K562 (cell line): ENCODE results near the gene PITPNC1.

Source experiments
- CXXC5 ChIP-seq: fragments of 250-450 bp; sonication (Bioruptor Pico); IDR thresholded peaks from 2 replicates; pipeline ENCODE4 v1.8.0; 2022; ENCODE audit warnings: inconsistent platforms, mild to moderate bottlenecking, moderate library complexity
- HDAC2 ChIP-seq: fragments of 450-650 bp; IDR thresholded peaks from 2 replicates; pipeline ENCODE4 v1.6.1; 2016; ENCODE audit warnings: mild to moderate bottlenecking
- NFE2L1 ChIP-seq: fragments of 450-650 bp; IDR thresholded peaks from 2 replicates; pipeline ENCODE4 v1.6.1; 2016; ENCODE audit warnings: missing genetic modification characterization, low read depth, mild to moderate bottlenecking, missing compliant biosample characterization, moderate library complexity, borderline replicate concordance
- POLR2A ChIP-seq: fragments of 450-650 bp; conservative IDR thresholded peaks from 2 replicates; pipeline ENCODE4 v1.6.1; 2016
- POLR2AphosphoS5 ChIP-seq: IDR thresholded peaks from 2 replicates; pipeline ENCODE4 v1.6.1; 2011; ENCODE audit warnings: mild to moderate bottlenecking, low read depth, low read length, moderate library complexity; ENCODE audit not compliant: control insufficient read depth, insufficient read depth
- RCOR1 ChIP-seq, 2 experiments: IDR thresholded peaks; 2 replicates each; pipeline ENCODE4 v1.6.1; 2012; ENCODE audit warnings: low read depth in 2 of 2, low read length in 2 of 2, borderline replicate concordance in 1 of 2, improper control_type of control experiment in 1 of 2
- RFX5 ChIP-seq: IDR thresholded peaks from 2 replicates; pipeline ENCODE4 v1.6.1; 2011; ENCODE audit warnings: low read depth, mild to moderate bottlenecking, improper control_type of control experiment, low read length
- SPI1 ChIP-seq: IDR thresholded peaks from 2 replicates; pipeline ENCODE4 v1.6.1; 2011; ENCODE audit warnings: low read depth, low read length, control low read depth, borderline replicate concordance
- ZNF263 ChIP-seq: sonication (generic); formaldehyde crosslinking; IDR thresholded peaks from 2 replicates; pipeline ENCODE4 v1.8.0; 2022; ENCODE audit warnings: mild to moderate bottlenecking, missing genetic modification reagents, borderline replicate concordance
- TF ChIP-seq, protein P1 (sequence below), 3 experiments: IDR thresholded peaks in 2 of 3; conservative IDR thresholded peaks in 1 of 3; 2 replicates each; pipeline ENCODE4 v1.5.1; 2011 to 2012; ENCODE audit warnings: low read length in 3 of 3, mild to moderate bottlenecking in 3 of 3, control low read depth in 2 of 3, improper control_type of control experiment in 1 of 3, inconsistent platforms in 1 of 3, low read depth in 1 of 3, mixed read lengths in 1 of 3, moderate library complexity in 1 of 3; ENCODE audit not compliant: insufficient read depth in 2 of 3
- TF ChIP-seq, protein P2 (sequence below), 3 experiments: fragments of 200-800 bp in 1 of 3; fragments of 250-450 bp in 1 of 3; fragments of 450-650 bp in 1 of 3; sonication (Bioruptor Pico) in 1 of 3; sonication (Bioruptor generic) in 1 of 3; formaldehyde crosslinking in 1 of 3; IDR thresholded peaks; 2 replicates each; pipeline versions ENCODE4 v1.6.1 to v1.8.0; 2016 to 2022; ENCODE audit warnings: mild to moderate bottlenecking in 2 of 3, missing genetic modification characterization in 2 of 3, missing compliant biosample characterization in 1 of 3, moderate library complexity in 1 of 3
- TF ChIP-seq, protein P3 (sequence below): fragments of 250-450 bp; sonication (Bioruptor Pico); IDR thresholded peaks from 2 replicates; pipeline ENCODE4 v1.5.0; 2020; ENCODE audit warnings: mild to moderate bottlenecking, borderline replicate concordance
- TF ChIP-seq, protein P4 (sequence below): sonication (generic); formaldehyde crosslinking; IDR thresholded peaks from 2 replicates; pipeline ENCODE4 v1.8.0; 2022; ENCODE audit warnings: mild to moderate bottlenecking, low read depth, missing genetic modification reagents
- TF ChIP-seq, protein P5 (sequence below): sonication (generic); formaldehyde crosslinking; IDR thresholded peaks from 2 replicates; pipeline ENCODE4 v1.8.1; 2022; ENCODE audit warnings: missing genetic modification reagents

DNA sequence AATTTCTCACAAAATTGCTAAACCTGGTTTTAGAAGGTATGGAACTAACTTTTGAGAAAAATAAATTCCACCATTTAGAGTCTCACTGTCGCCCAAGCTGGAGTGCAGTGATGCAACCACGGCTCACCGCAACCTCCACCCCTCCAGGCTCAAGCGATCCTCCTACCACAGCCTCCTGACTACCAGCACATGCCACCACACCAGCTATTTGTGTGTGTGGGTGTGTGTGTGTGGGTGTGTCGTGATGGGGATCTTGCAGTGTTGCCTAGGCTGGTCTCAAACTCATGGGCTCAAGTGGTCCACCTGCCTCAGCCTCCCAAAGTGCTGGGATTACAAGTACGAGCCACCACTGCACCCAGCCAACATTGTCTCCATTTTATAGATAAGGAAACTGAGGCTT, 269.4 kb downstream of the PITPNC1 start:
- no peak for TF ChIP-seq POLR2A
- TF ChIP-seq ZNF263 (CRISPR knock-in tag) = no peak
- no peak for TF ChIP-seq SPI1
- TF ChIP-seq, protein P1, sequence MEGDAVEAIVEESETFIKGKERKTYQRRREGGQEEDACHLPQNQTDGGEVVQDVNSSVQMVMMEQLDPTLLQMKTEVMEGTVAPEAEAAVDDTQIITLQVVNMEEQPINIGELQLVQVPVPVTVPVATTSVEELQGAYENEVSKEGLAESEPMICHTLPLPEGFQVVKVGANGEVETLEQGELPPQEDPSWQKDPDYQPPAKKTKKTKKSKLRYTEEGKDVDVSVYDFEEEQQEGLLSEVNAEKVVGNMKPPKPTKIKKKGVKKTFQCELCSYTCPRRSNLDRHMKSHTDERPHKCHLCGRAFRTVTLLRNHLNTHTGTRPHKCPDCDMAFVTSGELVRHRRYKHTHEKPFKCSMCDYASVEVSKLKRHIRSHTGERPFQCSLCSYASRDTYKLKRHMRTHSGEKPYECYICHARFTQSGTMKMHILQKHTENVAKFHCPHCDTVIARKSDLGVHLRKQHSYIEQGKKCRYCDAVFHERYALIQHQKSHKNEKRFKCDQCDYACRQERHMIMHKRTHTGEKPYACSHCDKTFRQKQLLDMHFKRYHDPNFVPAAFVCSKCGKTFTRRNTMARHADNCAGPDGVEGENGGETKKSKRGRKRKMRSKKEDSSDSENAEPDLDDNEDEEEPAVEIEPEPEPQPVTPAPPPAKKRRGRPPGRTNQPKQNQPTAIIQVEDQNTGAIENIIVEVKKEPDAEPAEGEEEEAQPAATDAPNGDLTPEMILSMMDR (IDR thresholded peaks at IDR 0.05 in 2 of 3, conservative IDR thresholded peaks at IDR 0.05 in 1 of 3; ENCODE audit: insufficient read depth in 2 of 3, low read depth in 1 of 3, low read length in 3 of 3) = no peak
- no peak for TF ChIP-seq POLR2AphosphoS5
- TF ChIP-seq, protein P2, sequence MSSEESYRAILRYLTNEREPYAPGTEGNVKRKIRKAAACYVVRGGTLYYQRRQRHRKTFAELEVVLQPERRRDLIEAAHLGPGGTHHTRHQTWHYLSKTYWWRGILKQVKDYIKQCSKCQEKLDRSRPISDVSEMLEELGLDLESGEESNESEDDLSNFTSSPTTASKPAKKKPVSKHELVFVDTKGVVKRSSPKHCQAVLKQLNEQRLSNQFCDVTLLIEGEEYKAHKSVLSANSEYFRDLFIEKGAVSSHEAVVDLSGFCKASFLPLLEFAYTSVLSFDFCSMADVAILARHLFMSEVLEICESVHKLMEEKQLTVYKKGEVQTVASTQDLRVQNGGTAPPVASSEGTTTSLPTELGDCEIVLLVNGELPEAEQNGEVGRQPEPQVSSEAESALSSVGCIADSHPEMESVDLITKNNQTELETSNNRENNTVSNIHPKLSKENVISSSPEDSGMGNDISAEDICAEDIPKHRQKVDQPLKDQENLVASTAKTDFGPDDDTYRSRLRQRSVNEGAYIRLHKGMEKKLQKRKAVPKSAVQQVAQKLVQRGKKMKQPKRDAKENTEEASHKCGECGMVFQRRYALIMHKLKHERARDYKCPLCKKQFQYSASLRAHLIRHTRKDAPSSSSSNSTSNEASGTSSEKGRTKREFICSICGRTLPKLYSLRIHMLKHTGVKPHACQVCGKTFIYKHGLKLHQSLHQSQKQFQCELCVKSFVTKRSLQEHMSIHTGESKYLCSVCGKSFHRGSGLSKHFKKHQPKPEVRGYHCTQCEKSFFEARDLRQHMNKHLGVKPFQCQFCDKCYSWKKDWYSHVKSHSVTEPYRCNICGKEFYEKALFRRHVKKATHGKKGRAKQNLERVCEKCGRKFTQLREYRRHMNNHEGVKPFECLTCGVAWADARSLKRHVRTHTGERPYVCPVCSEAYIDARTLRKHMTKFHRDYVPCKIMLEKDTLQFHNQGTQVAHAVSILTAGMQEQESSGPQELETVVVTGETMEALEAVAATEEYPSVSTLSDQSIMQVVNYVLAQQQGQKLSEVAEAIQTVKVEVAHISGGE (CRISPR knock-in tag; IDR thresholded peaks at IDR 0.05) = no peak
- no peak for TF ChIP-seq CXXC5 (CRISPR knock-in tag)
- TF ChIP-seq, protein P3, sequence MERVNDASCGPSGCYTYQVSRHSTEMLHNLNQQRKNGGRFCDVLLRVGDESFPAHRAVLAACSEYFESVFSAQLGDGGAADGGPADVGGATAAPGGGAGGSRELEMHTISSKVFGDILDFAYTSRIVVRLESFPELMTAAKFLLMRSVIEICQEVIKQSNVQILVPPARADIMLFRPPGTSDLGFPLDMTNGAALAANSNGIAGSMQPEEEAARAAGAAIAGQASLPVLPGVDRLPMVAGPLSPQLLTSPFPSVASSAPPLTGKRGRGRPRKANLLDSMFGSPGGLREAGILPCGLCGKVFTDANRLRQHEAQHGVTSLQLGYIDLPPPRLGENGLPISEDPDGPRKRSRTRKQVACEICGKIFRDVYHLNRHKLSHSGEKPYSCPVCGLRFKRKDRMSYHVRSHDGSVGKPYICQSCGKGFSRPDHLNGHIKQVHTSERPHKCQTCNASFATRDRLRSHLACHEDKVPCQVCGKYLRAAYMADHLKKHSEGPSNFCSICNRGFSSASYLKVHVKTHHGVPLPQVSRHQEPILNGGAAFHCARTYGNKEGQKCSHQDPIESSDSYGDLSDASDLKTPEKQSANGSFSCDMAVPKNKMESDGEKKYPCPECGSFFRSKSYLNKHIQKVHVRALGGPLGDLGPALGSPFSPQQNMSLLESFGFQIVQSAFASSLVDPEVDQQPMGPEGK (CRISPR knock-in tag) = no peak
- TF ChIP-seq NFE2L1 (tag) = no peak
- no peak for TF ChIP-seq HDAC2
- TF ChIP-seq, protein P4, sequence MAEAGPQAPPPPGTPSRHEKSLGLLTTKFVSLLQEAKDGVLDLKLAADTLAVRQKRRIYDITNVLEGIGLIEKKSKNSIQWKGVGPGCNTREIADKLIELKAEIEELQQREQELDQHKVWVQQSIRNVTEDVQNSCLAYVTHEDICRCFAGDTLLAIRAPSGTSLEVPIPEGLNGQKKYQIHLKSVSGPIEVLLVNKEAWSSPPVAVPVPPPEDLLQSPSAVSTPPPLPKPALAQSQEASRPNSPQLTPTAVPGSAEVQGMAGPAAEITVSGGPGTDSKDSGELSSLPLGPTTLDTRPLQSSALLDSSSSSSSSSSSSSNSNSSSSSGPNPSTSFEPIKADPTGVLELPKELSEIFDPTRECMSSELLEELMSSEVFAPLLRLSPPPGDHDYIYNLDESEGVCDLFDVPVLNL (CRISPR knock-in tag) = no peak
- no peak for TF ChIP-seq RFX5
- TF ChIP-seq RCOR1 (IDR thresholded peaks at IDR 0.05; ENCODE audit: borderline replicate concordance in 1 of 2, low read depth in 2 of 2, low read length in 2 of 2) = no peak
- TF ChIP-seq, protein P5, sequence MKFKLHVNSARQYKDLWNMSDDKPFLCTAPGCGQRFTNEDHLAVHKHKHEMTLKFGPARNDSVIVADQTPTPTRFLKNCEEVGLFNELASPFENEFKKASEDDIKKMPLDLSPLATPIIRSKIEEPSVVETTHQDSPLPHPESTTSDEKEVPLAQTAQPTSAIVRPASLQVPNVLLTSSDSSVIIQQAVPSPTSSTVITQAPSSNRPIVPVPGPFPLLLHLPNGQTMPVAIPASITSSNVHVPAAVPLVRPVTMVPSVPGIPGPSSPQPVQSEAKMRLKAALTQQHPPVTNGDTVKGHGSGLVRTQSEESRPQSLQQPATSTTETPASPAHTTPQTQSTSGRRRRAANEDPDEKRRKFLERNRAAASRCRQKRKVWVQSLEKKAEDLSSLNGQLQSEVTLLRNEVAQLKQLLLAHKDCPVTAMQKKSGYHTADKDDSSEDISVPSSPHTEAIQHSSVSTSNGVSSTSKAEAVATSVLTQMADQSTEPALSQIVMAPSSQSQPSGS (CRISPR knock-in tag) = no peak
